H9 (cell line): ENCODE measurements around the gene PLSCR5. TPM values are rescaled to one million over a fixed set of nuclear protein-coding genes. Genes with fewer than 3 reads are reported as not detected.

Source experiments
- DNase-seq: peaks from one replicate; pipeline ENCODE4 v3.0.0-alpha.2; 2017
- H2AFZ ChIP-seq: one replicate; pipeline ENCODE4 v1.6.1; 2013; ENCODE audit warnings: mild to moderate bottlenecking, low read length, control low read depth, moderate library complexity
- H2AK5ac ChIP-seq: 2 replicates; pipeline ENCODE4 v1.6.1; 2013; ENCODE audit warnings: low read length, control low read depth, mixed read lengths; ENCODE audit not compliant: insufficient read length
- H2BK120ac ChIP-seq: one replicate; pipeline ENCODE4 v1.6.1; 2013; ENCODE audit warnings: low read depth, mild to moderate bottlenecking, low read length, control low read depth, inconsistent platforms; ENCODE audit not compliant: poor library complexity, severe bottlenecking
- H2BK12ac ChIP-seq: 2 replicates; pipeline ENCODE4 v1.6.1; 2013; ENCODE audit warnings: low read length, control low read depth, mixed read lengths, low read depth; ENCODE audit not compliant: insufficient read length
- H2BK15ac ChIP-seq: 2 replicates; pipeline ENCODE4 v1.6.1; 2013; ENCODE audit warnings: low read depth, low read length, control low read depth
- H2BK20ac ChIP-seq: one replicate; pipeline ENCODE4 v1.6.1; 2013; ENCODE audit warnings: low read depth, mild to moderate bottlenecking, low read length, control low read depth, inconsistent platforms; ENCODE audit not compliant: poor library complexity, severe bottlenecking
- H2BK5ac ChIP-seq: 2 replicates; pipeline ENCODE4 v1.6.1; 2013; ENCODE audit warnings: low read length, control low read depth, mixed read lengths; ENCODE audit not compliant: insufficient read length
- H3K14ac ChIP-seq: 2 replicates; pipeline ENCODE4 v1.6.1; 2013; ENCODE audit warnings: low read length, control low read depth; ENCODE audit not compliant: insufficient read depth
- H3K18ac ChIP-seq: 2 replicates; pipeline ENCODE4 v1.6.1; 2013; ENCODE audit warnings: low read depth, mild to moderate bottlenecking, mixed read lengths, low read length, control low read depth; ENCODE audit not compliant: insufficient read length
- H3K23ac ChIP-seq: 2 replicates; pipeline ENCODE4 v1.6.1; 2013; ENCODE audit warnings: low read length, control low read depth, mixed read lengths, low read depth; ENCODE audit not compliant: insufficient read length
- H3K23me2 ChIP-seq: 2 replicates; pipeline ENCODE4 v1.6.1; 2013; ENCODE audit warnings: low read depth, mild to moderate bottlenecking, mixed read lengths, low read length, control low read depth; ENCODE audit not compliant: insufficient read length, poor library complexity, severe bottlenecking
- H3K27ac ChIP-seq: 2 replicates; pipeline ENCODE4 v1.5.1; 2013; ENCODE audit warnings: low read length, control low read depth, mixed read lengths, low read depth; ENCODE audit not compliant: insufficient read length
- H3K27me3 ChIP-seq: 2 replicates; pipeline ENCODE4 v1.6.1; 2013; ENCODE audit warnings: low read length, control low read depth, inconsistent platforms; ENCODE audit not compliant: insufficient read depth
- H3K4ac ChIP-seq: 2 replicates; pipeline ENCODE4 v1.6.1; 2013; ENCODE audit warnings: low read depth, mild to moderate bottlenecking, control low read depth, inconsistent platforms, low read length, moderate library complexity
- H3K4me1 ChIP-seq: 2 replicates; pipeline ENCODE4 v1.6.1; 2013; ENCODE audit warnings: low read length, control low read depth, inconsistent platforms; ENCODE audit not compliant: insufficient read depth
- H3K4me2 ChIP-seq: 2 replicates; pipeline ENCODE4 v1.6.1; 2013; ENCODE audit warnings: low read length, control low read depth, mixed read lengths; ENCODE audit not compliant: insufficient read length, insufficient read depth
- H3K56ac ChIP-seq: 2 replicates; pipeline ENCODE4 v1.6.1; 2013; ENCODE audit warnings: low read depth, mild to moderate bottlenecking, mixed read lengths, low read length, control low read depth; ENCODE audit not compliant: insufficient read length
- H3K79me1 ChIP-seq: 2 replicates; pipeline ENCODE4 v1.6.1; 2013; ENCODE audit warnings: low read depth, mild to moderate bottlenecking, moderate library complexity, low read length, control low read depth, inconsistent platforms; ENCODE audit not compliant: insufficient read depth, poor library complexity, severe bottlenecking
- H3K79me2 ChIP-seq: 2 replicates; pipeline ENCODE4 v1.6.1; 2013; ENCODE audit warnings: low read length, control low read depth, inconsistent platforms; ENCODE audit not compliant: insufficient read depth
- H3K9ac ChIP-seq: 2 replicates; pipeline ENCODE4 v1.6.1; 2013; ENCODE audit warnings: low read length, control low read depth, mixed read lengths; ENCODE audit not compliant: insufficient read length; ENCODE audit errors: extremely low read depth
- H3K9me3 ChIP-seq: one replicate; pipeline ENCODE4 v1.6.1; 2013; ENCODE audit warnings: low read depth, low read length, inconsistent platforms; ENCODE audit not compliant: control insufficient read depth
- H3T11ph ChIP-seq: one replicate; pipeline ENCODE4 v1.6.1; 2013; ENCODE audit warnings: mild to moderate bottlenecking, low read length, control low read depth, inconsistent platforms
- H4K20me1 ChIP-seq: one replicate; pipeline ENCODE4 v1.6.1; 2013; ENCODE audit not compliant: control insufficient read depth, insufficient read length, insufficient read depth
- H4K5ac ChIP-seq: 2 replicates; pipeline ENCODE4 v1.6.1; 2013; ENCODE audit warnings: low read depth, mild to moderate bottlenecking, mixed read lengths, low read length, control low read depth; ENCODE audit not compliant: insufficient read length
- H4K8ac ChIP-seq: replicated peaks from 2 replicates; pipeline ENCODE4 v1.6.1; 2013; ENCODE audit warnings: low read length, control low read depth, mixed read lengths, low read depth; ENCODE audit not compliant: insufficient read length
- H4K91ac ChIP-seq: 2 replicates; pipeline ENCODE4 v1.6.1; 2013; ENCODE audit warnings: low read depth, mild to moderate bottlenecking, moderate library complexity, mixed read lengths, low read length, control low read depth; ENCODE audit not compliant: insufficient read length
- H3K27ac Mint-ChIP-seq, 3 experiments: 2 replicates in 2 of 3; 3 replicates in 1 of 3; pipeline ENCODE4 v1.8.0; 2020 to 2021; ENCODE audit warnings: mixed read lengths in 3 of 3, mild to moderate bottlenecking in 1 of 3, moderate library complexity in 1 of 3
- H3K27me3 Mint-ChIP-seq: 2 replicates; pipeline ENCODE4 v1.8.0; 2021; ENCODE audit warnings: low read depth, mild to moderate bottlenecking, moderate library complexity, mixed read lengths
- H3K36me3 Mint-ChIP-seq, 3 experiments: 2 replicates in 2 of 3; 3 replicates in 1 of 3; pipeline ENCODE4 v1.8.0; 2020 to 2021; ENCODE audit warnings: low read depth in 3 of 3, mixed read lengths in 3 of 3; ENCODE audit not compliant: insufficient read depth in 1 of 3
- H3K4me1 Mint-ChIP-seq, 2 experiments: 2 replicates each; pipeline ENCODE4 v1.8.0; 2020; ENCODE audit warnings: mixed read lengths in 2 of 2
- H3K4me3 Mint-ChIP-seq, 2 experiments: 2 replicates in 1 of 2; 3 replicates in 1 of 2; pipeline ENCODE4 v1.8.0; 2020 to 2021; ENCODE audit warnings: mild to moderate bottlenecking in 2 of 2, mixed read lengths in 2 of 2, moderate library complexity in 1 of 2
- H3K9me3 Mint-ChIP-seq, 2 experiments: 2 replicates in 1 of 2; 3 replicates in 1 of 2; pipeline ENCODE4 v1.8.0; 2020; ENCODE audit warnings: mild to moderate bottlenecking in 2 of 2, mixed read lengths in 2 of 2, moderate library complexity in 1 of 2
- WGBS: extraction: QIAGEN DNeasy Blood & Tissue Kit; methylation state at CpG from one replicate; pipeline ENCODE4 v1.1.7; 2013; ENCODE audit warnings: missing lambda C conversion rate, low lambda C conversion rate, mixed read lengths; ENCODE audit not compliant: insufficient read length; ENCODE audit errors: extremely low coverage; 5-methylcytosine and 5-hydroxymethylcytosine counted together
- total RNA-seq: library from RNA; stranded (reverse); gene quantifications from 2 replicates; pipeline ENCODE4 v1.2.1, GENCODE V29; 2021
- TF ChIP-seq, protein P1 (sequence below): fragments of 200-600 bp; sonication (generic); conservative IDR thresholded peaks from 3 replicates; pipeline ENCODE4 v1.8.0; 2021; ENCODE audit warnings: antibody characterized with exemption, mild to moderate bottlenecking

Gene PLSCR5
- total RNA-seq, 1 experiment from 2014 or later = not detected

DNA sequence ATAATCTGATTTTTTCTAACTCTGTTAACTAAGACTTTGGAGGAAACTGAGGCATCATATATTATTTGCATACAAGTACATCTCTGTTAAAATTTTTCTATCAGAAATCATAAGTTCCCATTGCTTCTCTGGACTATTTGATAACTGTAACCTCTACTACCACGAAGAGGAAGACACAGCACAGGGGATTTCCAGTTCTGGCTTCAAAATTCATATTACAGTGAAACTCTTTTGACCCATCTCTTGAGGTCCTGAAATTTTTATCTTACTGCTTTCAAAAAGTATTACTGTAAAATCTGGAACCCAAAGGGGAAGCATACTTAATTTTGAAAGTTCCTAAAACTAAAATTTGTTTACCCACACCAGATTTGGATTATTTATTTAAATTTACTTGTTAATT, 64.9 kb downstream of the PLSCR5 start:
- Histone ChIP-seq H2BK5ac (no peak overlapping the region), H2BK12ac (no peak overlapping the region), H3K4me2 (no peak overlapping the region), H3K79me2 (peaks cover 5% of the 10 kb centered on the region; the same call in 1 of the 2 replicates), H3T11ph (no peak overlapping the region), H3K9me3 (peaks cover 5% of the 10 kb centered on the region), H2BK15ac (no peak overlapping the region), H2BK120ac (no peak overlapping the region), H3K4ac (no peak overlapping the region), H3K23me2 (peaks cover 13% of the 10 kb centered on the region), H3K9ac (no peak overlapping the region), H4K8ac (no peak overlapping the region), H4K91ac (no peak overlapping the region), H3K18ac (no peak overlapping the region), H4K5ac (no peak overlapping the region), H3K27me3 (no peaks in the 10 kb centered on the region), H2BK20ac (no peak overlapping the region), H3K4me1 (peaks cover 3% of the 10 kb centered on the region; the same call in 1 of the 2 replicates), H4K20me1 (no peaks in the 10 kb centered on the region), H2AK5ac (no peak overlapping the region), H3K14ac (no peak overlapping the region), H2AFZ (no peak overlapping the region), H3K23ac (no peak overlapping the region), H3K79me1 (peaks cover 5% of the 10 kb centered on the region), H3K56ac (no peak overlapping the region), H3K27ac (no peak overlapping the region)
- H3K27me3 Mint-ChIP-seq = no peaks in the 10 kb centered on the region; the same call in 1 of the 2 replicates
- DNase-seq = no peak
- H3K27ac Mint-ChIP-seq = no peak overlapping the region
- TF ChIP-seq, protein P1, sequence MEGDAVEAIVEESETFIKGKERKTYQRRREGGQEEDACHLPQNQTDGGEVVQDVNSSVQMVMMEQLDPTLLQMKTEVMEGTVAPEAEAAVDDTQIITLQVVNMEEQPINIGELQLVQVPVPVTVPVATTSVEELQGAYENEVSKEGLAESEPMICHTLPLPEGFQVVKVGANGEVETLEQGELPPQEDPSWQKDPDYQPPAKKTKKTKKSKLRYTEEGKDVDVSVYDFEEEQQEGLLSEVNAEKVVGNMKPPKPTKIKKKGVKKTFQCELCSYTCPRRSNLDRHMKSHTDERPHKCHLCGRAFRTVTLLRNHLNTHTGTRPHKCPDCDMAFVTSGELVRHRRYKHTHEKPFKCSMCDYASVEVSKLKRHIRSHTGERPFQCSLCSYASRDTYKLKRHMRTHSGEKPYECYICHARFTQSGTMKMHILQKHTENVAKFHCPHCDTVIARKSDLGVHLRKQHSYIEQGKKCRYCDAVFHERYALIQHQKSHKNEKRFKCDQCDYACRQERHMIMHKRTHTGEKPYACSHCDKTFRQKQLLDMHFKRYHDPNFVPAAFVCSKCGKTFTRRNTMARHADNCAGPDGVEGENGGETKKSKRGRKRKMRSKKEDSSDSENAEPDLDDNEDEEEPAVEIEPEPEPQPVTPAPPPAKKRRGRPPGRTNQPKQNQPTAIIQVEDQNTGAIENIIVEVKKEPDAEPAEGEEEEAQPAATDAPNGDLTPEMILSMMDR = no peak
- H3K4me1 Mint-ChIP-seq = peaks cover 29 to 48% of the 10 kb centered on the region in 2 experiments
- no CpG with 5 or more reads among the region's 1 CpG for WGBS
- H3K9me3 Mint-ChIP-seq = peaks cover 11 to 20% of the 10 kb centered on the region in 2 experiments
- H3K4me3 Mint-ChIP-seq = no peak overlapping the region
- H3K36me3 Mint-ChIP-seq = peaks cover 37 to 39% (median 38%) of the 10 kb centered on the region in 3 experiments
